Ovary (tissue), 9 donors: ENCODE measurements around the gene EIF3B. TPM values are rescaled to one million over a fixed set of nuclear protein-coding genes. Genes with fewer than 3 reads are reported as not detected.
"Not testable (repeated sequence)": the region's sequence is repeated elsewhere in the genome, so short reads cannot be mapped to it uniquely, and the experiment has no call there.

Experiments used
- DNase-seq, 5 donors: peaks; one replicate each; pipeline ENCODE4 v3.0.0-alpha.2; 2019 to 2020
- H3K27ac ChIP-seq, 2 donors: fragments of 200-600 bp; one replicate each; pipeline versions ENCODE4 v1.5.1 to v1.8.0; 2019 to 2022
- H3K27me3 ChIP-seq: fragments of 200-600 bp; one replicate; pipeline ENCODE4 v1.8.0; 2022
- H3K36me3 ChIP-seq: fragments of 200-600 bp; sonication (generic); one replicate; pipeline ENCODE4 v1.5.1; 2019
- H3K4me1 ChIP-seq: one replicate; pipeline ENCODE4 v1.8.1; 2013; ENCODE audit warnings: mild to moderate bottlenecking, moderate library complexity; ENCODE audit not compliant: insufficient read depth
- H3K4me3 ChIP-seq: fragments of 200-600 bp; sonication (generic); one replicate; pipeline ENCODE4 v1.5.1; 2017
- H3K9me3 ChIP-seq, 2 donors: fragments of 200-600 bp in 1 of 2; sonication (generic) in 1 of 2; one replicate each; pipeline versions ENCODE4 v1.5.1 to v1.8.1; 2013 to 2019; ENCODE audit warnings: mild to moderate bottlenecking in 1 of 2, moderate library complexity in 1 of 2
- EP300 ChIP-seq: sonication (generic); formaldehyde crosslinking; IDR thresholded peaks from one replicate; pipeline ENCODE4 v1.6.1; 2017; ENCODE audit warnings: antibody characterized with exemption
- POLR2A ChIP-seq: fragments of 450-650 bp; IDR thresholded peaks from one replicate; pipeline ENCODE4 v1.6.1; 2017; ENCODE audit warnings: antibody characterized with exemption, mild to moderate bottlenecking, moderate library complexity
- whole genome bisulfite sequencing, 3 donors: extraction: QIAGEN DNeasy Blood & Tissue Kit in 1 of 3; methylation state at CpG; one replicate each; pipeline versions ENCODE4 v1.1.5 to v1.1.7; 2013 to 2017; 5-methylcytosine and 5-hydroxymethylcytosine counted together
- intact Hi-C, 4 donors: fragments of 100-400 bp; cut with DNase I; formaldehyde crosslinking; loops; one replicate each; pipeline versions ENCODE4 v1.11.0 to v1.15.1; 2022 to 2023
- polyA plus RNA-seq, 2 donors: library from polyadenylated mRNA; stranded (reverse); fragments of 200-250 nt in 1 of 2; fragments of 350-450 nt in 1 of 2; fragmentation: Illumina TruSeq in 1 of 2; extraction: RNeasy Lipid Tissue Mini Kit (QIAGEN cat#74804) in 1 of 2; gene quantifications; one replicate each; pipeline ENCODE4 v1.2.3, GENCODE V29; 2013 to 2014
- total RNA-seq, 7 donors: library from RNA; depleted of rRNA in 2 of 7; stranded (reverse); fragments of >200 nt in 2 of 7; fragmentation: NEBNext Ultra II Directional in 3 of 7; extraction: Animal tissue kit (Norgen Biotek cat#: 25700) in 3 of 7; gene quantifications; one replicate each; pipeline versions ENCODE4 v1.1.0 to v1.2.4, GENCODE V29; 2016 to 2023
- TF ChIP-seq, protein P1 (sequence below), 3 donors: fragments of 450-650 bp in 2 of 3; fragments of 200-600 bp in 1 of 3; IDR thresholded peaks; one replicate each; pipeline versions ENCODE4 v1.5.1 to v1.8.0; 2016 to 2022; ENCODE audit warnings: antibody characterized with exemption in 3 of 3, mild to moderate bottlenecking in 1 of 3
- donor health status: DM: no; HTN: no; CAD: no; lungs with moderate emphysema.
- donor health status: DM: no; HTN: no; CAD: no.
- donor health status: Bipolar disorder and iron deficiency.
- donor health status: DM: yes; HTN: yes; CAD: no.
- donor health status: DM: no; HTN: no; CAD: no.
- donor health status: DM: yes; HTN: yes; CAD: no.

EIF3B gene
- total and polyA plus RNA-seq, 9 donors, result 62.3 to 185 (median 114) TPM

DNA sequence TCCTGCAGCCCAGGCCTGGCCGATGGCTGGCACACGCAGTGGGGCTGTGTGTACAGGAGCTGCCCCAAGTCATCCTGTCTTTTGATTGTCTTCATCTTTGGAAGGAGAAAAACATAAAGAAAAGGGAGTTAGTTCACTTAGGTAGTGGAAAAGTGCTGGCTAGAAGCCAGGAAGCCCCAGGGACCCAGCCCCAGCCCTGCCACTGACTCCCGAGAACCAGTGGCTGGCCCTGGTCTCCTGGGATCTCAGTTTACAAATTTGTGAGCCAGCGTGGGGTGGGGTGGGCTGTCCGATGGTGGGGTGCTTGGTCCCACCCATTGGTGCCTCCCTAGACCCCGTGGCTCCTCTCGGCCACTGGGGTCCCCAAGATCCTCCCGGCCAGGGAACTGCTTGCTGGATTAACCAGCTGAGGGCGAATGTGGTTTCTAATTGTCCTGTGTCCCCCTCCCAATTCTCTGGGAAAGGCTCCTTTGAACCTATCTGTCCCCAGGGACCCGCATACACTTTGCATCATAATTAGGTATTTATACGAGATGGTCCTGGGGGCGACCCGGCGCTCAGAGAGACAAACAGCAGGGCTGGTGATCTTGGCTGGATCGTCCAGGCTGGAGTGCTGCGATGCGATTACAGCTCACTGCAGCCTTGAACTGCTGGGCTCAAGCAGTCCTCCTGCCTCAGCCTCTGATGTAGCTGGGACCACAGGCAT lies 32.5 kb downstream of the EIF3B start:
- peaks cover 3% of the 10 kb centered on the region for H3K4me1 ChIP-seq
- no peak for DNase-seq
- WGBS, 3 donors, result 82 to 89% (median 83%) methylated on average over 17 of the region's 17 CpGs
- H3K27ac ChIP-seq, result no peak overlapping the region
- H3K9me3 ChIP-seq, result no peaks in the 10 kb centered on the region
- H3K4me3 ChIP-seq, result no peak overlapping the region
- H3K27me3 ChIP-seq, result no peaks in the 10 kb centered on the region
- no peak for TF ChIP-seq POLR2A
- TF ChIP-seq, protein P1, sequence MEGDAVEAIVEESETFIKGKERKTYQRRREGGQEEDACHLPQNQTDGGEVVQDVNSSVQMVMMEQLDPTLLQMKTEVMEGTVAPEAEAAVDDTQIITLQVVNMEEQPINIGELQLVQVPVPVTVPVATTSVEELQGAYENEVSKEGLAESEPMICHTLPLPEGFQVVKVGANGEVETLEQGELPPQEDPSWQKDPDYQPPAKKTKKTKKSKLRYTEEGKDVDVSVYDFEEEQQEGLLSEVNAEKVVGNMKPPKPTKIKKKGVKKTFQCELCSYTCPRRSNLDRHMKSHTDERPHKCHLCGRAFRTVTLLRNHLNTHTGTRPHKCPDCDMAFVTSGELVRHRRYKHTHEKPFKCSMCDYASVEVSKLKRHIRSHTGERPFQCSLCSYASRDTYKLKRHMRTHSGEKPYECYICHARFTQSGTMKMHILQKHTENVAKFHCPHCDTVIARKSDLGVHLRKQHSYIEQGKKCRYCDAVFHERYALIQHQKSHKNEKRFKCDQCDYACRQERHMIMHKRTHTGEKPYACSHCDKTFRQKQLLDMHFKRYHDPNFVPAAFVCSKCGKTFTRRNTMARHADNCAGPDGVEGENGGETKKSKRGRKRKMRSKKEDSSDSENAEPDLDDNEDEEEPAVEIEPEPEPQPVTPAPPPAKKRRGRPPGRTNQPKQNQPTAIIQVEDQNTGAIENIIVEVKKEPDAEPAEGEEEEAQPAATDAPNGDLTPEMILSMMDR (IDR thresholded peaks at IDR 0.05), result no peak
- no peak for TF ChIP-seq EP300
- intact Hi-C loops, result no loop called here
- H3K36me3 ChIP-seq, result no peaks in the 10 kb centered on the region

DNA sequence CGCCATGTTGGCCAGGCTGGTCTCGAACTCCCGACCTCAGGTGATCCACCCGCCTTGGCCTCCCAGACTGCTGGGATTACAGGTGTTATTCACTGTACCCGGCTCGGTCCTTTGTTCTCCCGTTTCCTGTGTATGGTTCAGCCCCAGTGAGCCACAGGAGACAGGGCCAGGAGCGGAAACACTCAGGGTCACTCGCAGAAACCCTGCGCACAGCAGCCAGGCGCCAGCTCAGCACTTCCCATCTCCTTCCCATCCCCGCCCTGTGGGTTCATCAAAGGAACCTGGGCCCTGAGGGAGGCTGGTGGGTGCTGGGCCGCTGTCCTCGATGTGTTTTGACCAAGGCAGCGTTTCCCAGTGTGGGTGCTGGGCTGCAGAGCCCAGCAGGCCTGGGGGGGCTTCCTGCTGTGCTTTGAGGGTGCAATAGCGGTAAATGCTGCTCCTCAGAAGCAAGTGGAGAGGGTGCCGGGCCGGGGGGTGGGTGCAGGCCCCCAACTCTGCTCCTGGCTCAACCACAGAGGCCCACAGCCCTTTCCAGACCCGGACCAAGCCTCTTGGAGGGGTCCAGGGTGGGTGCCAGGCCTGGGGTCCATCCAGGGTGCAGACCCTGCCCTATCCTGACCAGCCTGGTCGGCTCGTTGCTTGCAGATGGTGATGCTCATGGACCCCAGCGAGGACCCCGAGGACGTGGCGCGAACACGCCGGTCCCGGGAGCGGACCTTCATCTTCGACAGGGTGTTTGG lies 33.4 kb downstream of the EIF3B start:
- H3K36me3 ChIP-seq, result no peaks in the 10 kb centered on the region
- WGBS, 3 donors, result 89 to 95% (median 91%) methylated on average over 30 to 31 of the region's 31 CpGs
- H3K9me3 ChIP-seq, result no peaks in the 10 kb centered on the region
- no peak for TF ChIP-seq POLR2A
- TF ChIP-seq, protein P1 (IDR thresholded peaks at IDR 0.05), result no peak
- H3K27ac ChIP-seq, result no peak overlapping the region
- H3K4me1 ChIP-seq, result peaks cover 3% of the 10 kb centered on the region
- peak in 1 of 5 donors; percentile 45 for DNase-seq
- no peak overlapping the region for H3K4me3 ChIP-seq
- no peaks in the 10 kb centered on the region for H3K27me3 ChIP-seq
- intact Hi-C loops, result no loop called here

DNA sequence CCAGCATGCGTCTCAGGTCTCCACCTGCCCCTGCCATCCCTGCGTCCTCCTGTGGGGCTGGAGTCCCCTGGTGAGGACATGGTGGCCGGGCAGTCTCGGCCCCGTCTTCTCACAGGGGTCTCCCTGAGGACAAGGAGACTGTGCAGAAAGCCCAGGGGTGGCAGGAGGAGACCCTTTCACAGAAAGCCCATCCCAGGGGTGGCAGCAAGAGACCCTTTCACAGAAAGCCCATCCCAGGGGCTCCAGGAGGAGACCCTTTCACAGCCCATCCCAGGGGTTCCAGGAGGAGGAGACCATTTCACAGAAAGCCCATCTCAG lies 34.0 kb downstream of the EIF3B start:
- WGBS, 3 donors, result 95% methylated on average over 5 of the region's 5 CpGs
- TF ChIP-seq POLR2A (no peak), EP300 (no peak)
- TF ChIP-seq, protein P1 (IDR thresholded peaks at IDR 0.05), result no peak

DNA sequence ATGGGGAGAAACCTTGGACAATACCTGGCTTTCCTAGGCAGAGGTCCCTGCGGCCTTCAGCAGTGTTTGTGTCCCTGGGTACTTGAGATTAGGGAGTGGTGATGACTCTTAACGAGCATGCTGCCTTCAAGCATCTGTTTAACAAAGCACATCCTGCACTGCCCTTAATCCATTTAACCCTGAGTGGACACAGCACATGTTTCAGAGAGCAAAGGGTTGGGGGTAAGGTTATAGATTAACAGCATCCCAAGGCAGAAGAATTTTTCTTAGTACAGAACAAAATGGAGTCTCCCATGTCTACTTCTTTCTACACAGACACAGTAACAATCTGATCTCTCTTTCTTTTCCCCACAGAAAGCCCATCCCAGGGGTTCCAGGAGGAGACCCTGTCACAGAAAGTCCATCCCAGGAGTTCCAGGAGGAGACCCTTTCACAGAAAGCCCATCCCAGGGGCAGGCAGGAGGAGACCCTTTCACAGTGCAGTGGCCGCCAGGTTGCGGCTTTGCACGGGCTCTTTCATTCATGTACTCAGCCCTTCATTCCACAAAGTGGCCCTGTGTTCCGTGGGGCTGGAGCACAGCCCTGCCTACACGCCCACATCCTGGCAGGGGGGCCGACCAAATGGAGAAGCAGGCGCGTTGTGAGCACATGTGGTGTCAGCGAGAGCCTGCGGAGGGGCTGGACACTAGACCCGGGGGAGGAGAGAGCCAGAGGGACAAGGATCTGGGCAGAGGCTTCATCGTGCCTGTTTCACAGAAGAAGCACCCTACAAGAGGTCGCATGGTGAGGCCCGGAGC lies 35.6 kb downstream of the EIF3B start:
- DNase-seq, result peak in 2 of 5 donors; percentile 52 to 70
- H3K36me3 ChIP-seq, intact Hi-C loops, H3K27ac ChIP-seq, H3K27me3 ChIP-seq, H3K9me3 ChIP-seq, H3K4me3 ChIP-seq, H3K4me1 ChIP-seq: not testable (repeated sequence)
- WGBS, 3 donors, result 20 to 29% (median 22%) methylated on average over 16 of the region's 16 CpGs

More for the DNA sequence above, 34.0 kb downstream of the EIF3B start:
- no peak for DNase-seq
- H3K36me3 ChIP-seq, result no peaks in the 10 kb centered on the region
- H3K4me3 ChIP-seq, result no peak overlapping the region
- H3K9me3 ChIP-seq, result no peaks in the 10 kb centered on the region
- intact Hi-C loops, result no loop called here
- H3K27me3 ChIP-seq, result no peaks in the 10 kb centered on the region
- H3K27ac ChIP-seq, result no peak overlapping the region
- peaks cover 3% of the 10 kb centered on the region for H3K4me1 ChIP-seq
